Keratinocyte (primary cell): ENCODE data around the gene CDH10. TPM values are rescaled to one million over a fixed set of nuclear protein-coding genes. Genes with fewer than 3 reads are reported as not detected.

Experiments used
- DNase-seq: peaks from one replicate; pipeline ENCODE4 v3.0.0-alpha.2; 2011; ENCODE audit warnings: low read depth, missing footprints, low spot score
- FAIRE-seq: peaks from 2 replicates; lab custom pipeline; 2011; peaks lifted over from hg19 to GRCh38; lab: Jason Lieb, UNC
- H2AFZ ChIP-seq: 2 replicates; pipeline ENCODE4 v1.6.0; 2012; ENCODE audit warnings: low read length, control low read depth, inconsistent platforms; ENCODE audit not compliant: control insufficient read depth
- H3K27ac ChIP-seq: 2 replicates; pipeline ENCODE4 v1.5.1; 2011; ENCODE audit warnings: low read length; ENCODE audit not compliant: control insufficient read depth, insufficient read depth
- H3K27me3 ChIP-seq: 3 replicates; pipeline ENCODE4 v1.6.0; 2011; ENCODE audit warnings: low read length; ENCODE audit not compliant: control insufficient read depth, insufficient read depth; ENCODE audit errors: extremely low read depth
- H3K36me3 ChIP-seq, 2 experiments: 2 replicates in 1 of 2; 3 replicates in 1 of 2; pipeline ENCODE4 v1.5.1; 2011; ENCODE audit warnings: low read length in 2 of 2, mild to moderate bottlenecking in 1 of 2; ENCODE audit not compliant: control insufficient read depth in 2 of 2, insufficient read depth in 2 of 2; ENCODE audit errors: extremely low read depth in 1 of 2
- H3K4me1 ChIP-seq: 3 replicates; pipeline ENCODE4 v1.5.1; 2011; ENCODE audit warnings: low read length; ENCODE audit not compliant: control insufficient read depth, insufficient read depth; ENCODE audit errors: extremely low read depth
- H3K4me2 ChIP-seq: 3 replicates; pipeline ENCODE4 v1.6.0; 2011; ENCODE audit warnings: low read depth, low read length; ENCODE audit not compliant: control insufficient read depth, insufficient read depth; ENCODE audit errors: extremely low read depth
- H3K4me3 ChIP-seq, 3 experiments: fragments of 200-600 bp in 1 of 3; sonication (generic) in 1 of 3; 2 replicates in 2 of 3; 3 replicates in 1 of 3; pipeline ENCODE4 v1.5.1; 2011 to 2016; ENCODE audit warnings: low read length in 3 of 3, mild to moderate bottlenecking in 3 of 3, control low read depth in 2 of 3, inconsistent platforms in 1 of 3, low read depth in 1 of 3, mixed read lengths in 1 of 3, mixed run types in 1 of 3, moderate library complexity in 1 of 3; ENCODE audit not compliant: control insufficient read depth in 2 of 3, insufficient read depth in 2 of 3; ENCODE audit errors: extremely low read depth in 1 of 3
- H3K79me2 ChIP-seq: 2 replicates; pipeline ENCODE4 v1.6.0; 2012; ENCODE audit warnings: low read length; ENCODE audit not compliant: control insufficient read depth, insufficient read depth
- H3K9ac ChIP-seq: 3 replicates; pipeline ENCODE4 v1.6.0; 2011; ENCODE audit warnings: low read length; ENCODE audit not compliant: control insufficient read depth, insufficient read depth; ENCODE audit errors: extremely low read depth
- H3K9me1 ChIP-seq: 3 replicates; pipeline ENCODE4 v1.6.0; 2011; ENCODE audit warnings: low read length; ENCODE audit not compliant: control insufficient read depth, insufficient read depth; ENCODE audit errors: extremely low read depth
- H3K9me3 ChIP-seq: 2 replicates; pipeline ENCODE4 v1.5.1; 2012; ENCODE audit warnings: low read depth, low read length; ENCODE audit not compliant: control insufficient read depth
- H4K20me1 ChIP-seq: 3 replicates; pipeline ENCODE4 v1.6.0; 2011; ENCODE audit warnings: low read length; ENCODE audit not compliant: control insufficient read depth, insufficient read depth; ENCODE audit errors: extremely low read depth
- EZH2 ChIP-seq: IDR thresholded peaks from one replicate; pipeline ENCODE4 v1.6.1; 2012; ENCODE audit warnings: inconsistent platforms, mild to moderate bottlenecking, low read length, moderate library complexity
- dilution Hi-C: fragments of 300-500 bp; cut with MboI; formaldehyde crosslinking; loops from one replicate; pipeline ENCODE4 v1.7.0; 2020; ENCODE audit warnings: low sequenced_read_pairs; ENCODE audit not compliant: extremely low pct_ligation_motif_present
- polyA plus RNA-seq, 5 experiments: library from polyadenylated mRNA; depleted of rRNA in 3 of 5; stranded (reverse) in 3 of 5; stranded (forward) in 1 of 5; unstranded in 1 of 5; fragments of >200 nt; gene quantifications; 1 replicate in 1 of 5; 2 replicates in 3 of 5; 3 replicates in 1 of 5; pipeline versions ENCODE4 v1.2.1 to v1.2.3, GENCODE V29; 2011 to 2012; ENCODE audit warnings: missing spikeins in 2 of 5, low read depth in 1 of 5, low replicate concordance in 1 of 5
- TF ChIP-seq, protein P1 (sequence below), 3 experiments: IDR thresholded peaks in 1 of 3; conservative IDR thresholded peaks in 1 of 3; optimal IDR thresholded peaks in 1 of 3; 2 replicates in 2 of 3; 3 replicates in 1 of 3; pipeline versions ENCODE3 to v1.5.1; 2011; ENCODE audit warnings: low read length in 3 of 3, mild to moderate bottlenecking in 3 of 3, moderate library complexity in 2 of 3, control low read depth in 1 of 3, inconsistent platforms in 1 of 3; ENCODE audit not compliant: insufficient read depth in 2 of 3; ENCODE audit errors: extremely low read depth in 1 of 3

The CDH10 gene
- polyA plus RNA-seq, 1 donor (not counting 4 experiments of a cell fraction or from before 2014, with no cell fraction given) = 0.26 TPM

DNA sequence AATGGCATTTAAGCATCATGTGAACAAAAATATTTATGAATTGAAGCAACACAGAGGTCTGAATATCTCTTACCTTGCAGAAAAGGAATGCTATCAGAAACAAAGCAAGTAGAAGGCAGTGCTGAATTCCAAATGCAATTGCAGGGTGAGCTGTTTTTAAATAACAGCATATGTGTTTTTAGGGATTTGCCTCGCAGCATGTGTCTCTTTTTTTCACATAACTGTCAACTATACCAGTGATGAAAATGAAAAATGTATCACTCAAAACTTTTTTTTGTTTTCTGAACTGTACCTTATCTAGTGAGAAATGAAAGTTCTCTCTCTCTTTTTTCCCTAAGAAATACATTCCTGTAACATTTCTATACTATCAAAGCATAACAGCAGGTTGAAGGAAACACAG lies 21.2 kb downstream of the CDH10 start:
- dilution Hi-C loops = no loop called here
- H3K79me2 ChIP-seq = no peaks in the 10 kb centered on the region
- H3K27ac ChIP-seq = no peak overlapping the region
- no peaks in the 10 kb centered on the region for H3K36me3 ChIP-seq
- no peak overlapping the region for H3K4me3 ChIP-seq
- DNase-seq (no peak), FAIRE-seq (no peak)
- no peak overlapping the region for H3K9ac ChIP-seq
- TF ChIP-seq, protein P1, sequence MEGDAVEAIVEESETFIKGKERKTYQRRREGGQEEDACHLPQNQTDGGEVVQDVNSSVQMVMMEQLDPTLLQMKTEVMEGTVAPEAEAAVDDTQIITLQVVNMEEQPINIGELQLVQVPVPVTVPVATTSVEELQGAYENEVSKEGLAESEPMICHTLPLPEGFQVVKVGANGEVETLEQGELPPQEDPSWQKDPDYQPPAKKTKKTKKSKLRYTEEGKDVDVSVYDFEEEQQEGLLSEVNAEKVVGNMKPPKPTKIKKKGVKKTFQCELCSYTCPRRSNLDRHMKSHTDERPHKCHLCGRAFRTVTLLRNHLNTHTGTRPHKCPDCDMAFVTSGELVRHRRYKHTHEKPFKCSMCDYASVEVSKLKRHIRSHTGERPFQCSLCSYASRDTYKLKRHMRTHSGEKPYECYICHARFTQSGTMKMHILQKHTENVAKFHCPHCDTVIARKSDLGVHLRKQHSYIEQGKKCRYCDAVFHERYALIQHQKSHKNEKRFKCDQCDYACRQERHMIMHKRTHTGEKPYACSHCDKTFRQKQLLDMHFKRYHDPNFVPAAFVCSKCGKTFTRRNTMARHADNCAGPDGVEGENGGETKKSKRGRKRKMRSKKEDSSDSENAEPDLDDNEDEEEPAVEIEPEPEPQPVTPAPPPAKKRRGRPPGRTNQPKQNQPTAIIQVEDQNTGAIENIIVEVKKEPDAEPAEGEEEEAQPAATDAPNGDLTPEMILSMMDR (optimal IDR thresholded peaks at IDR 0.05 in 1 of 3, IDR thresholded peaks at IDR 0.05 in 1 of 3, conservative IDR thresholded peaks at IDR 0.05 in 1 of 3; ENCODE audit: extremely low read depth in 1 of 3, insufficient read depth in 2 of 3, low read length in 3 of 3) = no peak
- no peak for TF ChIP-seq EZH2
- no peaks in the 10 kb centered on the region for H3K9me3 ChIP-seq
- H3K4me2 ChIP-seq = no peak overlapping the region
- H3K9me1 ChIP-seq = no peaks in the 10 kb centered on the region
- no peaks in the 10 kb centered on the region for H4K20me1 ChIP-seq
- H2AFZ ChIP-seq = no peak overlapping the region
- no peaks in the 10 kb centered on the region for H3K4me1 ChIP-seq
- no peaks in the 10 kb centered on the region for H3K27me3 ChIP-seq

DNA sequence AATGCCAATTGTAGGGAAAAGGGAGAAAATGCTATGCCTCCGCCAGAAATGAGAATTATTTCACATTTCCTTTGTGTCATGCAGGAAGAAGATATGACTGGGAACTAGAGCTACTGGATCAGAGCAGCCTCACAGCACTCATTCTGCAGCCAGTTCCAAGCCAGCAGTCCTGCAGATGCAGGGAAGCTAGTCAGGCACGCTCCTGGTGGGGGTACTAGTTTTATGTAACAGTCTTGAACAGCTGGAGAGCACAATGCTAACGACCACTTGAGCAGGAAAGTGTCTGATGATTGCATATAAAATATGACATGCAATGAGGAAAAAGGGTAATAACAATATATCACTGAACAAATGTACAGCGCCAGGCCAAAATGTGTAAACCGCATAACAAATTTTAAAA lies 21.7 kb downstream of the CDH10 start:
- H3K36me3 ChIP-seq = no peaks in the 10 kb centered on the region
- no peaks in the 10 kb centered on the region for H3K27me3 ChIP-seq
- DNase-seq (no peak), FAIRE-seq (no peak)
- no peaks in the 10 kb centered on the region for H3K79me2 ChIP-seq
- no peaks in the 10 kb centered on the region for H3K9me3 ChIP-seq
- dilution Hi-C loops = no loop called here
- H2AFZ ChIP-seq = no peak overlapping the region
- no peak overlapping the region for H3K4me2 ChIP-seq
- no peak for TF ChIP-seq EZH2
- TF ChIP-seq, protein P1 (optimal IDR thresholded peaks at IDR 0.05 in 1 of 3, IDR thresholded peaks at IDR 0.05 in 1 of 3, conservative IDR thresholded peaks at IDR 0.05 in 1 of 3; ENCODE audit: extremely low read depth in 1 of 3, insufficient read depth in 2 of 3, low read length in 3 of 3) = no peak
- H3K4me1 ChIP-seq = no peaks in the 10 kb centered on the region
- H3K9ac ChIP-seq = no peak overlapping the region
- H3K9me1 ChIP-seq = no peaks in the 10 kb centered on the region
- H3K27ac ChIP-seq = no peak overlapping the region
- no peak overlapping the region for H3K4me3 ChIP-seq
- no peaks in the 10 kb centered on the region for H4K20me1 ChIP-seq
